K562 (cell line): Measurements from ENCODE around the gene QSOX2. TPM values are rescaled to one million over a fixed set of nuclear protein-coding genes. Genes with fewer than 3 reads are reported as not detected.

Source experiments
- ATAC-seq: fragments of 200-7000 bp; cut with Tn5 transposase; 3 replicates; pipeline ENCODE4 v1.9.1; 2020; ENCODE audit warnings: moderate library complexity
- BruUV-seq: library from RNA; stranded (reverse); fragments of 400-500 nt; replicated peaks from 2 replicates; lab custom pipeline; 2021; lab: Mats Ljungman, UMichigan
- CTCF ChIA-PET: fragments of 300-600 bp; formaldehyde crosslinking; extraction: SDS; loops from one replicate; lab custom pipeline; 2021; ENCODE audit warnings: low intra/inter-chr PET ratio; lab: Yijun Ruan, JAX
- POLR2A ChIA-PET: fragments of 300-600, 350-650 bp; sonication (Branson Sonifier 250); formaldehyde crosslinking; extraction: SDS; loops from one replicate; lab custom pipeline; 2021; ENCODE audit warnings: antibody characterized with exemption, inconsistent platforms; lab: Yijun Ruan, JAX
- DNase-seq, 4 experiments: peaks; one replicate each; pipeline versions ENCODE4 v3.0.0 to v3.0.0-alpha.2; 2011 to 2018; ENCODE audit warnings: low spot score in 3 of 4, mixed read lengths in 3 of 4; ENCODE audit errors: extremely low read depth in 1 of 4
- FAIRE-seq: peaks from 2 replicates; lab custom pipeline; 2011; peaks lifted over from hg19 to GRCh38; lab: Jason Lieb, UNC
- H2AFZ ChIP-seq: 2 replicates; pipeline ENCODE4 v1.6.0; 2011; ENCODE audit warnings: low read depth, low read length, control low read depth, inconsistent platforms
- H3K27ac ChIP-seq: fragments of 200-600 bp; 3 replicates; pipeline ENCODE4 v1.8.0; 2011; ENCODE audit warnings: low read depth, mild to moderate bottlenecking, control low read depth, inconsistent platforms, low read length, moderate library complexity, mixed read lengths; ENCODE audit errors: extremely low read depth
- H3K27me3 ChIP-seq, 2 experiments: fragments of 300-600 bp in 1 of 2; 2 replicates in 1 of 2; 3 replicates in 1 of 2; pipeline versions ENCODE4 v1.6.0 to v1.8.0; 2011; ENCODE audit warnings: inconsistent platforms in 2 of 2, low read length in 2 of 2, mild to moderate bottlenecking in 1 of 2, mixed read lengths in 1 of 2, moderate library complexity in 1 of 2; ENCODE audit not compliant: control insufficient read depth in 2 of 2, insufficient read depth in 2 of 2
- H3K36me3 ChIP-seq: fragments of 300-600 bp; 3 replicates; pipeline ENCODE4 v1.8.0; 2011; ENCODE audit warnings: mild to moderate bottlenecking, low read length, inconsistent platforms; ENCODE audit not compliant: control insufficient read depth, insufficient read depth
- H3K4me1 ChIP-seq, 2 experiments: fragments of 200-600 bp in 1 of 2; replicated peaks in 1 of 2; 2 replicates in 1 of 2; 3 replicates in 1 of 2; pipeline versions ENCODE4 v1.5.1 to v1.8.0; 2011; ENCODE audit warnings: inconsistent platforms in 2 of 2, low read length in 2 of 2, mild to moderate bottlenecking in 1 of 2, mixed read lengths in 1 of 2, moderate library complexity in 1 of 2; ENCODE audit not compliant: control insufficient read depth in 2 of 2, insufficient read depth in 2 of 2
- H3K4me2 ChIP-seq: 2 replicates; pipeline ENCODE4 v1.6.1; 2011; ENCODE audit warnings: low read length, control low read depth, inconsistent platforms, mixed read lengths; ENCODE audit not compliant: insufficient read depth
- H3K4me3 ChIP-seq: fragments of 200-600 bp; sonication (generic), shearing (Covaris generic); 2 replicates; pipeline ENCODE4 v1.5.1; 2016; ENCODE audit warnings: control low read depth, inconsistent platforms
- H3K79me2 ChIP-seq: fragments of 200-600 bp; 3 replicates; pipeline ENCODE4 v1.8.0; 2011; ENCODE audit warnings: low read length, inconsistent platforms; ENCODE audit not compliant: control insufficient read depth, insufficient read depth
- H3K9ac ChIP-seq, 2 experiments: 2 replicates each; pipeline versions ENCODE4 v1.6.0 to v1.6.1; 2011; ENCODE audit warnings: low read depth in 2 of 2, low read length in 2 of 2, control low read depth in 1 of 2, inconsistent platforms in 1 of 2, mild to moderate bottlenecking in 1 of 2, mixed read lengths in 1 of 2; ENCODE audit not compliant: insufficient read depth in 1 of 2
- H3K9me1 ChIP-seq: one replicate; pipeline ENCODE4 v1.6.0; 2011; ENCODE audit warnings: inconsistent platforms, mild to moderate bottlenecking, low read length, moderate library complexity; ENCODE audit not compliant: control insufficient read depth, insufficient read depth
- H3K9me3 ChIP-seq: replicated peaks from 2 replicates; pipeline ENCODE4 v1.5.1; 2011; ENCODE audit warnings: low read depth, low read length, inconsistent platforms; ENCODE audit not compliant: control insufficient read depth, insufficient read depth
- H4K20me1 ChIP-seq: replicated peaks from 2 replicates; pipeline ENCODE4 v1.6.1; 2011; ENCODE audit warnings: low read length, inconsistent platforms, mixed read lengths; ENCODE audit not compliant: control insufficient read depth, insufficient read depth
- FOSL1 ChIP-seq: fragments of 200-800 bp; sonication (Bioruptor generic); conservative IDR thresholded peaks from 2 replicates; pipeline ENCODE4 v1.6.1; 2016; ENCODE audit warnings: missing genetic modification characterization, missing compliant biosample characterization
- FOXP1 ChIP-seq: sonication (generic); formaldehyde crosslinking; IDR thresholded peaks from 2 replicates; pipeline ENCODE4 v1.8.0; 2022; ENCODE audit warnings: mild to moderate bottlenecking, missing genetic modification reagents
- FUS ChIP-seq: fragments of 200-400 bp; formaldehyde crosslinking; optimal IDR thresholded peaks from 2 replicates; pipeline ENCODE3; 2017; ENCODE audit warnings: low read depth, low read length
- HIVEP1 ChIP-seq: fragments of 250-450 bp; sonication (Bioruptor Pico); IDR thresholded peaks from 2 replicates; pipeline ENCODE4 v1.4.0; 2020; ENCODE audit warnings: mild to moderate bottlenecking
- HMGXB4 ChIP-seq: sonication (generic); formaldehyde crosslinking; IDR thresholded peaks from 2 replicates; pipeline ENCODE4 v1.8.1; 2023; ENCODE audit warnings: mild to moderate bottlenecking, missing genetic modification reagents
- NR3C1 ChIP-seq: sonication (generic); formaldehyde crosslinking; IDR thresholded peaks from 2 replicates; pipeline ENCODE4 v1.8.1; 2022; ENCODE audit warnings: missing genetic modification reagents
- RBBP5 ChIP-seq: fragments of 200-600 bp; sonication (generic); IDR thresholded peaks from 2 replicates; pipeline ENCODE4 v1.6.1; 2012; ENCODE audit warnings: borderline replicate concordance, mild to moderate bottlenecking, low read length, control low read depth, inconsistent platforms; ENCODE audit not compliant: insufficient read depth, poor library complexity, severe bottlenecking
- SAFB2 ChIP-seq: fragments of 200-400 bp; formaldehyde crosslinking; IDR thresholded peaks from 2 replicates; pipeline ENCODE4 v1.6.1; 2018; ENCODE audit warnings: borderline replicate concordance, low read length, low read depth, moderate library complexity; ENCODE audit not compliant: severe bottlenecking
- SMAD1 ChIP-seq: fragments of 150-350 bp; IDR thresholded peaks from 2 replicates; pipeline ENCODE4 v1.6.1; 2014; ENCODE audit warnings: low read length, low read depth; ENCODE audit not compliant: partially characterized antibody
- SMAD2 ChIP-seq: fragments of 150-350 bp; IDR thresholded peaks from 2 replicates; pipeline ENCODE4 v1.6.1; 2014; ENCODE audit warnings: low read depth, mild to moderate bottlenecking, low read length
- ZFX ChIP-seq: sonication (generic); formaldehyde crosslinking; IDR thresholded peaks from 2 replicates; pipeline ENCODE4 v1.8.0; 2022; ENCODE audit warnings: mild to moderate bottlenecking, missing genetic modification reagents, moderate library complexity
- ZNF584 ChIP-seq: fragments of 200-800 bp; sonication (Bioruptor generic); IDR thresholded peaks from 2 replicates; pipeline ENCODE4 v1.6.1; 2016; ENCODE audit warnings: low read depth, mild to moderate bottlenecking, missing genetic modification characterization, missing compliant biosample characterization
- ZNF717 ChIP-seq: fragments of 250-450 bp; sonication (Bioruptor Pico); IDR thresholded peaks from 2 replicates; pipeline ENCODE4 v1.5.0; 2021
- ZNF79 ChIP-seq: fragments of 250-450 bp; sonication (Bioruptor Pico); IDR thresholded peaks from 2 replicates; pipeline ENCODE4 v1.4.0; 2020; ENCODE audit warnings: low read depth, mild to moderate bottlenecking, moderate library complexity
- WGBS: fragments of 100-300 bp; shearing (Covaris generic); methylation state at CpG from one replicate; pipeline ENCODE4 v1.1.6; 2016; ENCODE audit warnings: low coverage, mixed read lengths; ENCODE audit not compliant: insufficient coverage; ENCODE audit errors: missing lambda C conversion rate; 5-methylcytosine and 5-hydroxymethylcytosine counted together
- in situ Hi-C: fragments of 300-500 bp; cut with MboI; formaldehyde crosslinking; loops from 4 replicates; pipeline ENCODE4 v1.15.0; 2018; ENCODE audit warnings: inconsistent platforms, mixed read lengths
- intact Hi-C: fragments of 100-400 bp; cut with micrococcal nuclease; formaldehyde crosslinking; loops from 2 replicates; pipeline ENCODE4 v1.14.2; 2022
- polyA plus RNA-seq, 8 experiments: library from polyadenylated mRNA; depleted of rRNA in 4 of 8; stranded (reverse) in 5 of 8; unstranded in 3 of 8; fragments of >200 nt; fragmentation: Nextera tagmentation in 2 of 8; fragmentation: Illumina TruSeq in 1 of 8; extraction: Ambion mirVana in 2 of 8; extraction: Trizol in 1 of 8; gene quantifications; 2 replicates each; pipeline versions ENCODE4 v1.2.1 to v1.2.3, GENCODE V29; 2011 to 2014; ENCODE audit warnings: inconsistent platforms in 1 of 8, missing spikeins in 1 of 8
- total RNA-seq, 7 experiments: library from RNA; depleted of rRNA in 6 of 7; stranded (reverse); fragments of >200 nt in 6 of 7; fragmentation: Illumina TruSeq in 2 of 7; extraction: Trizol in 2 of 7; gene quantifications; 2 replicates each; pipeline versions ENCODE4 v1.2.1 to v1.2.3, GENCODE V29; 2011 to 2021; ENCODE audit warnings: low replicate concordance in 1 of 7
- TF ChIP-seq, protein P1 (sequence below): sonication (generic); formaldehyde crosslinking; IDR thresholded peaks from 2 replicates; pipeline ENCODE4 v1.8.0; 2022; ENCODE audit warnings: mild to moderate bottlenecking, low read depth, missing genetic modification reagents
- TF ChIP-seq, protein P2 (sequence below): fragments of 250-450 bp; sonication (Bioruptor Pico); IDR thresholded peaks from 2 replicates; pipeline ENCODE4 v1.8.0; 2022; ENCODE audit warnings: moderate library complexity, mild to moderate bottlenecking, inconsistent platforms

Gene QSOX2
- total and polyA plus RNA-seq, 9 of the 15 experiments (the other 6 are each of a cell fraction or from before 2014, with no cell fraction given) = 0.51 to 23.7 (median 12.7) TPM

DNA sequence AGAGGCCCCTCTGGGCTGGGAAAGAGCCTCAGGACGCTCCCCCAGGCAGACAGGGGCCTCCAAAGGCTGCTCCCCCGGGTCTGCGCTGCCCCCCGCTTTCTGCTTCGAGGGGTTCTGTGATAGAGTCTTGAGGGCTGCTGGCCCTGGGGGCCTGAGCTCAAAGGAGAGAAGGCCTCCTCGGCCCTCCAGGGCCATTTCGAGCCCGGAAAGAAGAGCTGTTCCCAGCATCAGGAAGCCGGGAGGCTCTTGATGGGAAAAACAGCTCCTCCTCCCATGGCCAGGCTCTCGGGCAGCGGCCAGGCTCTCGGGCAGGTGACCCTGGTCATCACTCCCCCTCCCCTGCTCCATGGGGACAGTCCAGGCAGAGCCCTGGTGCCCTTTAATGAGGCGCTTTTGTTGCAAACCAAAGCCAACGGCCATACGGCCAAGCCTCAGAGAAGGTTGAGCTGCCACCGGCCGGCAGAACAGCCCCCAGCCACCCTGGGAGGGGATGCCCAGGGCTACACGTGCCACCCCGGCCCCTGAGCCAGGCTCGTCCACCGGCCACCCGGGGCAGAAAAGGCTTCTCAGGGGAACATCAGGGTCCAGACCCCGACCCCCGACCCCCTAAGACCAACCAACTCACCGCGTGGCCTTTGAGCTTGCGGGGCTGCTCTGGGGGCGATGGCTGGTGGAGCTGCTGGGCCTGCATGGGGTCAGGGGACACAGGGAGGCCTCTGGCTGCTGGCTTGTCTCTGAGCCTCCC is 16.2 kb upstream of the QSOX2 start:
- DNase-seq (no peak), ATAC-seq (no peak), FAIRE-seq (no peak)
- peaks cover 0 to 67% of the 10 kb centered on the region in 2 experiments; a peak in 3 of 5 replicates for H3K4me1 ChIP-seq
- H3K9ac ChIP-seq = no peak overlapping the region
- no peak overlapping the region for H3K27ac ChIP-seq
- in situ Hi-C loops = no loop called here
- 19% methylated on average over 26 of the region's 28 CpGs for WGBS
- intact Hi-C loops = no loop called here
- peaks cover 18 to 62% of the 10 kb centered on the region in 2 experiments; a peak in 4 of 5 replicates for H3K27me3 ChIP-seq
- H2AFZ ChIP-seq = no peak overlapping the region
- H3K79me2 ChIP-seq = no peaks in the 10 kb centered on the region
- ChIA-PET POLR2A (interaction anchor here (0.6 to 1.2 kb wide), 3 partner anchors 11 to 23 kb away, joined by 3 to 4 read pairs (median 4); no protein-coding TSS in a partner anchor), CTCF (no interaction called here)
- H3K9me3 ChIP-seq = no peaks in the 10 kb centered on the region
- no peaks in the 10 kb centered on the region; the same call in none of the 2 replicates for H4K20me1 ChIP-seq
- H3K9me1 ChIP-seq = no peaks in the 10 kb centered on the region
- H3K4me3 ChIP-seq = no peak overlapping the region
- no peak overlapping the region for H3K4me2 ChIP-seq
- no peaks in the 10 kb centered on the region for H3K36me3 ChIP-seq
- no TSS peak for BruUV-seq
- TF ChIP-seq HIVEP1 (no peak), FOXP1 (CRISPR knock-in tag) (no peak), HMGXB4 (CRISPR knock-in tag) (no peak), SAFB2 (no peak), FUS (no peak), SMAD2 (no peak), RBBP5 (no peak), ZNF584 (CRISPR knock-in tag) (no peak), ZNF79 (CRISPR knock-in tag) (no peak), ZNF717 (no peak), NR3C1 (no peak), SMAD1 (no peak), ZFX (CRISPR knock-in tag) (no peak), FOSL1 (tag) (no peak)
- TF ChIP-seq, protein P1, sequence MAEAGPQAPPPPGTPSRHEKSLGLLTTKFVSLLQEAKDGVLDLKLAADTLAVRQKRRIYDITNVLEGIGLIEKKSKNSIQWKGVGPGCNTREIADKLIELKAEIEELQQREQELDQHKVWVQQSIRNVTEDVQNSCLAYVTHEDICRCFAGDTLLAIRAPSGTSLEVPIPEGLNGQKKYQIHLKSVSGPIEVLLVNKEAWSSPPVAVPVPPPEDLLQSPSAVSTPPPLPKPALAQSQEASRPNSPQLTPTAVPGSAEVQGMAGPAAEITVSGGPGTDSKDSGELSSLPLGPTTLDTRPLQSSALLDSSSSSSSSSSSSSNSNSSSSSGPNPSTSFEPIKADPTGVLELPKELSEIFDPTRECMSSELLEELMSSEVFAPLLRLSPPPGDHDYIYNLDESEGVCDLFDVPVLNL (CRISPR knock-in tag) = no peak
- TF ChIP-seq, protein P2, sequence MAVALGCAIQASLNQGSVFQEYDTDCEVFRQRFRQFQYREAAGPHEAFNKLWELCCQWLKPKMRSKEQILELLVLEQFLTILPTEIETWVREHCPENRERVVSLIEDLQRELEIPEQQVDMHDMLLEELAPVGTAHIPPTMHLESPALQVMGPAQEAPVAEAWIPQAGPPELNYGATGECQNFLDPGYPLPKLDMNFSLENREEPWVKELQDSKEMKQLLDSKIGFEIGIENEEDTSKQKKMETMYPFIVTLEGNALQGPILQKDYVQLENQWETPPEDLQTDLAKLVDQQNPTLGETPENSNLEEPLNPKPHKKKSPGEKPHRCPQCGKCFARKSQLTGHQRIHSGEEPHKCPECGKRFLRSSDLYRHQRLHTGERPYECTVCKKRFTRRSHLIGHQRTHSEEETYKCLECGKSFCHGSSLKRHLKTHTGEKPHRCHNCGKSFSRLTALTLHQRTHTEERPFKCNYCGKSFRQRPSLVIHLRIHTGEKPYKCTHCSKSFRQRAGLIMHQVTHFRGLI (CRISPR knock-in tag) = no peak
